ENCODE measurements around the gene DNAJC25. TPM values are rescaled to one million over a fixed set of nuclear protein-coding genes. Genes with fewer than 3 reads are reported as not detected.
"Not testable (repeated sequence)": the region's sequence is repeated elsewhere in the genome, so short reads cannot be mapped to it uniquely, and the experiment has no call there.

The DNAJC25 gene
- total and polyA plus RNA-seq, 2 donors, result 8.3 to 10.3 TPM

GRCh38 chr9:111610149-111610548 lies 21.0 kb upstream of the DNAJC25 start:
- 48% methylated on average over 5 of the region's 5 CpGs for WGBS
- no peaks in the 10 kb centered on the region for H3K36me3 ChIP-seq (ENCODE audit: insufficient read depth)

GRCh38 chr9:111610845-111611244 lies 20.3 kb upstream of the DNAJC25 start:
- no peak overlapping the region for H3K4me3 ChIP-seq (ENCODE audit: low read depth, low read length)
- 66% methylated on average over 7 of the region's 7 CpGs for WGBS
- no peak overlapping the region for H3K27ac ChIP-seq (ENCODE audit: low read depth)
- no peaks in the 10 kb centered on the region for H3K4me1 ChIP-seq (ENCODE audit: insufficient read depth)
- no peaks in the 10 kb centered on the region for H3K36me3 ChIP-seq (ENCODE audit: insufficient read depth)
- no peak for DNase-seq (ENCODE audit: extremely low spot score)

More at GRCh38 chr9:111610149-111610548, 21.0 kb upstream of the DNAJC25 start:
- DNase-seq (ENCODE audit: extremely low spot score), result no peak
- no peak overlapping the region for H3K4me3 ChIP-seq (ENCODE audit: low read depth, low read length)
- no peak overlapping the region for H3K27ac ChIP-seq (ENCODE audit: low read depth)
- no peaks in the 10 kb centered on the region for H3K4me1 ChIP-seq (ENCODE audit: insufficient read depth)

- H3K36me3 ChIP-seq (ENCODE audit: insufficient read depth), result no peaks in the 10 kb centered on the region
- 43% methylated on average over 4 of the region's 4 CpGs for WGBS
- no peak for DNase-seq (ENCODE audit: extremely low spot score)
- H3K4me1 ChIP-seq (ENCODE audit: insufficient read depth), result no peaks in the 10 kb centered on the region
- H3K4me3 ChIP-seq (ENCODE audit: low read depth, low read length), result no peak overlapping the region
- H3K27ac ChIP-seq (ENCODE audit: low read depth), result no peak overlapping the region
These were observed 17.6 kb upstream of the DNAJC25 start for GRCh38 chr9:111613436-111614040.

- DNase-seq (ENCODE audit: extremely low spot score), result no peak
- Histone ChIP-seq H3K36me3 (ENCODE audit: insufficient read depth) (no peaks in the 10 kb centered on the region), H3K27ac (ENCODE audit: low read depth) (no peak overlapping the region), H3K4me3 (ENCODE audit: low read depth, low read length) (no peak overlapping the region), H3K4me1 (ENCODE audit: insufficient read depth) (no peaks in the 10 kb centered on the region)
- WGBS, result 47% methylated on average over 3 of the region's 3 CpGs
These were observed 15.2 kb upstream of the DNAJC25 start for GRCh38 chr9:111615928-111616327.

GRCh38 chr9:111617349-111617748 lies 13.8 kb upstream of the DNAJC25 start:
- not testable (repeated sequence) for H3K27ac ChIP-seq (ENCODE audit: low read depth); H3K4me3 ChIP-seq (ENCODE audit: low read depth, low read length); DNase-seq (ENCODE audit: extremely low spot score); H3K36me3 ChIP-seq (ENCODE audit: insufficient read depth); H3K4me1 ChIP-seq (ENCODE audit: insufficient read depth)
- 94% methylated on average over 29 of the region's 29 CpGs for WGBS

- no peaks in the 10 kb centered on the region for H3K36me3 ChIP-seq (ENCODE audit: insufficient read depth)
- H3K27ac ChIP-seq (ENCODE audit: low read depth), result no peak overlapping the region
- WGBS, result 34% methylated on average over 2 of the region's 2 CpGs
- no peaks in the 10 kb centered on the region for H3K4me1 ChIP-seq (ENCODE audit: insufficient read depth)
- DNase-seq (ENCODE audit: extremely low spot score), result no peak
- H3K4me3 ChIP-seq (ENCODE audit: low read depth, low read length), result no peak overlapping the region
These were observed 9.1 kb upstream of the DNAJC25 start for GRCh38 chr9:111621895-111622480.

- H3K4me1 ChIP-seq (ENCODE audit: insufficient read depth), result no peaks in the 10 kb centered on the region
- no peaks in the 10 kb centered on the region for H3K36me3 ChIP-seq (ENCODE audit: insufficient read depth)
- DNase-seq (ENCODE audit: extremely low spot score), result no peak
- H3K27ac ChIP-seq (ENCODE audit: low read depth), result no peak overlapping the region
- no peak overlapping the region for H3K4me3 ChIP-seq (ENCODE audit: low read depth, low read length)
- 77% methylated on average over 3 of the region's 3 CpGs for WGBS
These were observed 8.5 kb upstream of the DNAJC25 start for GRCh38 chr9:111622626-111623025.

GRCh38 chr9:111627260-111627963 lies 3.7 kb upstream of the DNAJC25 start:
- Histone ChIP-seq H3K36me3 (ENCODE audit: insufficient read depth) (no peaks in the 10 kb centered on the region), H3K4me3 (ENCODE audit: low read depth, low read length) (no peak overlapping the region), H3K4me1 (ENCODE audit: insufficient read depth) (no peaks in the 10 kb centered on the region), H3K27ac (ENCODE audit: low read depth) (no peak overlapping the region)
- 57% methylated on average over 7 of the region's 7 CpGs for WGBS
- DNase-seq (ENCODE audit: extremely low spot score), result no peak

- Histone ChIP-seq H3K36me3 (ENCODE audit: insufficient read depth) (no peaks in the 10 kb centered on the region), H3K4me3 (ENCODE audit: low read depth, low read length) (no peak overlapping the region), H3K27ac (ENCODE audit: low read depth) (no peak overlapping the region), H3K4me1 (ENCODE audit: insufficient read depth) (peaks cover 2% of the 10 kb centered on the region)
- 85% methylated on average over 7 of the region's 7 CpGs for WGBS
- DNase-seq (ENCODE audit: extremely low spot score), result no peak
These were observed 2.7 kb upstream of the DNAJC25 start for GRCh38 chr9:111628411-111628810.

- H3K27ac ChIP-seq (ENCODE audit: low read depth), result no peak overlapping the region
- peak overlapping the region; percentile 88 for H3K4me3 ChIP-seq (ENCODE audit: low read depth, low read length)
- no peaks in the 10 kb centered on the region for H3K36me3 ChIP-seq (ENCODE audit: insufficient read depth)
- DNase-seq (ENCODE audit: extremely low spot score), result no peak
- H3K4me1 ChIP-seq (ENCODE audit: insufficient read depth), result peaks cover 2% of the 10 kb centered on the region
- 7% methylated on average over 17 of the region's 17 CpGs for WGBS
These were observed 761 bp upstream of the DNAJC25 start for GRCh38 chr9:111630182-111630963.

- H3K4me1 ChIP-seq (ENCODE audit: insufficient read depth), result peaks cover 2% of the 10 kb centered on the region
- WGBS, result under 1% methylated on average over 14 of the region's 14 CpGs
- H3K4me3 ChIP-seq (ENCODE audit: low read depth, low read length), result peak overlapping the region; percentile 88
- DNase-seq (ENCODE audit: extremely low spot score), result no peak
- no peaks in the 10 kb centered on the region for H3K36me3 ChIP-seq (ENCODE audit: insufficient read depth)
- H3K27ac ChIP-seq (ENCODE audit: low read depth), result no peak overlapping the region
These were observed 245 bp upstream of the DNAJC25 start for GRCh38 chr9:111630964-111631213.

- Histone ChIP-seq H3K4me1 (ENCODE audit: insufficient read depth) (peaks cover 2% of the 10 kb centered on the region), H3K27ac (ENCODE audit: low read depth) (no peak overlapping the region), H3K4me3 (ENCODE audit: low read depth, low read length) (peak overlapping the region; percentile 88), H3K36me3 (ENCODE audit: insufficient read depth) (no peaks in the 10 kb centered on the region)
- no peak for DNase-seq (ENCODE audit: extremely low spot score)
- WGBS, result 42% methylated on average over 5 of the region's 5 CpGs
These were observed 926 bp downstream of the DNAJC25 start for GRCh38 chr9:111632060-111632459.

- H3K27ac ChIP-seq (ENCODE audit: low read depth), result no peak overlapping the region
- WGBS, result 68% methylated on average over 7 of the region's 7 CpGs
These were observed 1.7 kb downstream of the DNAJC25 start for GRCh38 chr9:111632695-111633388.

More at GRCh38 chr9:111632695-111633388, 1.7 kb downstream of the DNAJC25 start:
- peaks cover 2% of the 10 kb centered on the region for H3K4me1 ChIP-seq (ENCODE audit: insufficient read depth)
- H3K36me3 ChIP-seq (ENCODE audit: insufficient read depth), result no peaks in the 10 kb centered on the region
- no peak for DNase-seq (ENCODE audit: extremely low spot score)
- no peak overlapping the region for H3K4me3 ChIP-seq (ENCODE audit: low read depth, low read length)
